ENCODE measurements around the gene PWWP2B. TPM values are rescaled to one million over a fixed set of nuclear protein-coding genes. Genes with fewer than 3 reads are reported as not detected.
"Not testable (repeated sequence)": the region's sequence is repeated elsewhere in the genome, so short reads cannot be mapped to it uniquely, and the experiment has no call there.

PWWP2B gene
- total and polyA plus RNA-seq, 7 experiments from 2014 or later = 1.5 to 22.2 (median 11.5) TPM

DNA sequence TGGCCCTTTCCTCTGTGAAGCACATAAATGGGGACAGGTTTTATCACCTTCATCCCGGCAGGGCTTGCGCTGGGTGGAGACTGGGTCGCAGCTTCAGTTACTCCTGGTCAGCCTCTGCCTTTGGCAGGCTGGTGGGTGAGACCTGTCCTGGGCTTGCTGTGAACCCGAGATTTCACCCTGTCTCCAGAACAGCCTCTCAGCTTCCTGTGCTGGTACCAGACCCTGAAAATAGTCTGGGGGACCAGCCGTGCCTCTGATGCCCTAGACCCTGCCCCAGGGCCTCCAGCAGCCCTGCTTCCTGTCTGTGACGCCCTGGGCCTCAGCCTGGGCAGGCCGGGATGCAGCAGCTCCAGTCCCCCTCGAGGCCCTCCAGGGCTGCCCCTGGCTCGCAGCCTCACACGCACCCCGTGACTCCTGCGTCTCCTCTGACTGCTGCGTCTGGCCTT is 13.2 kb upstream of the PWWP2B start:
- POLR2A ChIA-PET = no interaction called here

DNA sequence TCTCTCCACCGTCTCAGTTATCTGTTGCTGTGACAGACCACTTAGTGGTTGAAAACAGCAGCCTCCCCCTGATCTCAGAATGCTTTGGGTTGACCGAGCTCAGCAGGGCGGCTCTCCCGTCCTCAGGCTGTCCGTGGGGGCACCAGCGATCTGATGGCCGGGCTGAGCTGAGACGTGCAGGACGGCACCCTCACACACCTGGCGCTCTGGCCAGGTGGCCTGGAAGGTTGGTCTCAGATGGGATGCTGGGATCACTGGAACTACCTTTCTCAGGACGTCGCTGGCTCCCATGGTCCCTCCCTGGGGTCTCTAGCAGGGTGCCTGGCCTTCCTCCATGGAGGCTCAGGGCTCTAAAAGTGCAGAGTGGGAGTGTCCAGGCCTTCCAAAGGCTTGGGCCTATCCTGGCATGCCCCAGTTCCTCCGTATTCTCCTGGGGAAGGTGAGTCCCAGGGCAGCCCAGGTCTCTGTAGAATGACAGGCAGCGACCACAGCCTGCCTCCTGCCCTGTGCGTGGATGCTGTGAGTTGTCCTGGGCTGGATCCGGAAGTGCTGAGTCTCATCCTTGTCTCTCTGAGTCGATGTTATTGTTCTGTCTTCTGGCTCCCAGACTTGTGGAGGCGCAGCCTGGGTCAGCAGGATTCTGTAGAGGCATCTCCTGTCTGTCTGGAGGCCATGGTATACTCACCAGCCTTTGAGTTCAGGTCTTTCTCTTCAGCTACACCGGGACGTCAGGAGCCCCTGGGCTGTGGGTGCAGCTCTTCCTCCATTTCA is 12.2 kb upstream of the PWWP2B start:
- H3K4me3 Mint-ChIP-seq = no peak overlapping the region
- no peaks in the 10 kb centered on the region for H3K36me3 Mint-ChIP-seq
- POLR2A ChIA-PET = interaction anchor here (1.3 kb wide), 1 partner anchor 62 kb away, joined by 5 read pairs; no protein-coding TSS in a partner anchor
- no peak overlapping the region for H3K4me3 ChIP-seq (ENCODE audit: low read length)
- no peaks in the 10 kb centered on the region for H3K27me3 Mint-ChIP-seq
- no peak overlapping the region for H3K27ac ChIP-seq (ENCODE audit: low read depth, low read length)
- H3K36me3 ChIP-seq (ENCODE audit: control insufficient read depth in 2 of 3, insufficient read depth in 3 of 3, low read length in 3 of 3) = no peaks in the 10 kb centered on the region
- peaks cover 0 to 4% (median 0%) of the 10 kb centered on the region in 11 donors for H3K9me3 Mint-ChIP-seq
- ATAC-seq (no peak), DNase-seq (no peak)
- peaks cover 6 to 24% (median 13%) of the 10 kb centered on the region in 7 donors for H3K4me1 Mint-ChIP-seq
- no peaks in the 10 kb centered on the region for H3K27me3 ChIP-seq (ENCODE audit: control insufficient read depth in 2 of 2, insufficient read depth in 2 of 2, low read length in 2 of 2)
- H3K27ac Mint-ChIP-seq = peak overlapping the region in 6 of 9 donors; percentile 10 to 86 (median 36)
- intact Hi-C loops (cut with micrococcal nuclease) = loop anchor here in 1 of 2 donors (5.0 kb wide), 1 partner anchor 252 kb away; no protein-coding TSS in a partner anchor
- H3K9me3 ChIP-seq (ENCODE audit: control insufficient read depth in 2 of 3, low read length in 3 of 3) = no peaks in the 10 kb centered on the region
- CTCF ChIA-PET = interaction anchor here (0.7 to 1.8 kb wide), 2 partner anchors 62 to 74 kb away, joined by 3 to 6 read pairs; no protein-coding TSS in a partner anchor
- H3K4me1 ChIP-seq (ENCODE audit: control insufficient read depth in 2 of 2, insufficient read depth in 2 of 2, low read length in 2 of 2) = peaks cover 5 to 6% of the 10 kb centered on the region in 2 donors

More for the DNA sequence above, 13.2 kb upstream of the PWWP2B start:
- DNase-seq (no peak), ATAC-seq (no peak)
- H3K9me3 ChIP-seq (ENCODE audit: control insufficient read depth in 2 of 3, low read length in 3 of 3) = no peaks in the 10 kb centered on the region
- Mint-ChIP-seq H3K4me3 (no peak overlapping the region), H3K27ac (peak overlapping the region in 3 of 9 donors; percentile 28 to 56 (median 49)), H3K27me3 (peaks cover 0 to 4% (median 0%) of the 10 kb centered on the region in 5 donors), H3K4me1 (peaks cover 6 to 24% (median 13%) of the 10 kb centered on the region in 7 donors), H3K36me3 (peaks cover 0 to 4% (median 0%) of the 10 kb centered on the region in 5 donors), H3K9me3 (peaks cover 0 to 7% (median 0%) of the 10 kb centered on the region in 11 donors)
- H3K4me3 ChIP-seq (ENCODE audit: low read length) = no peak overlapping the region
- H3K27ac ChIP-seq (ENCODE audit: low read depth, low read length) = no peak overlapping the region
- H3K4me1 ChIP-seq (ENCODE audit: control insufficient read depth in 2 of 2, insufficient read depth in 2 of 2, low read length in 2 of 2) = peaks cover 5 to 6% of the 10 kb centered on the region in 2 donors
- H3K36me3 ChIP-seq (ENCODE audit: control insufficient read depth in 2 of 3, insufficient read depth in 3 of 3, low read length in 3 of 3) = no peaks in the 10 kb centered on the region
- intact Hi-C loops (cut with micrococcal nuclease) = loop anchor here in 1 of 2 donors (2.0 kb wide), 1 partner anchor 255 kb away; no protein-coding TSS in a partner anchor
- CTCF ChIA-PET = no interaction called here
- H3K27me3 ChIP-seq (ENCODE audit: control insufficient read depth in 2 of 2, insufficient read depth in 2 of 2, low read length in 2 of 2) = no peaks in the 10 kb centered on the region

GRCh38 chr10:132385389-132385667 is 11.7 kb upstream of the PWWP2B start:
- Histone ChIP-seq H3K4me1 (ENCODE audit: control insufficient read depth in 2 of 2, insufficient read depth in 2 of 2, low read length in 2 of 2) (peaks cover 5 to 6% of the 10 kb centered on the region in 2 donors), H3K27ac (ENCODE audit: low read depth, low read length) (no peak overlapping the region), H3K27me3 (ENCODE audit: control insufficient read depth in 2 of 2, insufficient read depth in 2 of 2, low read length in 2 of 2) (no peaks in the 10 kb centered on the region), H3K36me3 (ENCODE audit: control insufficient read depth in 2 of 3, insufficient read depth in 3 of 3, low read length in 3 of 3) (no peaks in the 10 kb centered on the region), H3K4me3 (ENCODE audit: low read length) (no peak overlapping the region), H3K9me3 (ENCODE audit: control insufficient read depth in 2 of 3, low read length in 3 of 3) (no peaks in the 10 kb centered on the region)
- POLR2A ChIA-PET = interaction anchor here (1.3 kb wide), 1 partner anchor 61 kb away, joined by 5 read pairs; no protein-coding TSS in a partner anchor
- CTCF ChIA-PET = interaction anchor here (0.7 to 1.8 kb wide), 3 partner anchors 62 to 74 kb away, joined by 3 to 6 read pairs (median 6); no protein-coding TSS in a partner anchor
- ATAC-seq (no peak), DNase-seq (no peak)
- Mint-ChIP-seq H3K4me3 (no peak overlapping the region), H3K4me1 (peaks cover 6 to 24% (median 13%) of the 10 kb centered on the region in 7 donors), H3K36me3 (no peaks in the 10 kb centered on the region), H3K27ac (peak overlapping the region in 7 of 9 donors; percentile 7 to 86 (median 32)), H3K9me3 (peaks cover 0 to 4% (median 0%) of the 10 kb centered on the region in 11 donors), H3K27me3 (no peaks in the 10 kb centered on the region)
- intact Hi-C loops (cut with micrococcal nuclease) = loop anchor here in 1 of 2 donors (5.0 kb wide), 1 partner anchor 252 kb away; no protein-coding TSS in a partner anchor

DNA sequence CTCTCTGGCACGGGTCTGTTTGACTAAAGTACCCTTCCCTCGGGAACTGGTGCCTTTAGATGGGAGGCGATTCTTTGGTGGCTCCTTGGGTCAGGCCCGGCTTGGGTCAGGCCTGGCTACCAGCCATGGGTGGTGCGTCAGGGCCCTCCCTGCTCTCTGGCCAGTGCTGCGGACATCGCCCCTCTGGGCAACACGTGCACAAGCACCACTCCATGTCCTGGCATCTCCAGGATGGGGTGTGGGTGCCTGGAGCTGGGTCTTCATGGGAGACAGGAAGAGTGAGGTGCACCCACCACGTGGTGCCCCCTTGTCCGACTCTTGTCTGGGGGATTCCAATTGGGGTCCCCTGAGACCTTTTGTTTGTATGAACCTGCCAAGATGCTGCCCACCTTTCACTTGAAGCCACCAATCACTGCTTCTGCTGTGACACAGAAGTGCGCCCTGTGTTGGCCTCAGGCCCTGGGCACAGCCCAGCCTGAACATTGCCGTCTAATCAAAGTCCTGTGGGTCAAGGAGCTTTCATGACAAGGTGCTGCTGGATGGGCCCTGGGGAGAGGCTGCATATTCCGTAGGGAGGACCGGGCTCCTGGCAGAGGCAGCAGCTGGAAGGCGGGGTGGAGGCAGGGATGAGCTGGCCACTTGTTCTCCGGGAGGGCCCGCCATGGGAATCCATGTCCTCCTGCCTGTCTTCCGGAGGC is 11.1 kb upstream of the PWWP2B start:
- intact Hi-C loops (cut with micrococcal nuclease) = loop anchor here in 1 of 2 donors (5.0 kb wide), 1 partner anchor 251 kb away; no protein-coding TSS in a partner anchor
- no peaks in the 10 kb centered on the region for H3K9me3 ChIP-seq (ENCODE audit: control insufficient read depth in 2 of 3, low read length in 3 of 3)
- ATAC-seq (no peak), DNase-seq (no peak)
- Mint-ChIP-seq H3K27me3 (no peaks in the 10 kb centered on the region), H3K9me3 (peaks cover 0 to 4% (median 0%) of the 10 kb centered on the region in 11 donors), H3K4me1 (peaks cover 6 to 24% (median 13%) of the 10 kb centered on the region in 7 donors), H3K36me3 (no peaks in the 10 kb centered on the region), H3K27ac (peak overlapping the region in 7 of 9 donors; percentile 7 to 82 (median 57)), H3K4me3 (peak overlapping the region in 1 of 10 donors; percentile 6)
- H3K27ac ChIP-seq (ENCODE audit: low read depth, low read length) = no peak overlapping the region
- H3K36me3 ChIP-seq (ENCODE audit: control insufficient read depth in 2 of 3, insufficient read depth in 3 of 3, low read length in 3 of 3) = no peaks in the 10 kb centered on the region
- ChIA-PET CTCF (interaction anchor here (1.6 to 1.8 kb wide), 2 partner anchors 61 to 69 kb away, joined by 6 read pairs; no protein-coding TSS in a partner anchor), POLR2A (interaction anchor here (1.3 kb wide), 1 partner anchor 61 kb away, joined by 5 read pairs; no protein-coding TSS in a partner anchor)
- no peaks in the 10 kb centered on the region for H3K27me3 ChIP-seq (ENCODE audit: control insufficient read depth in 2 of 2, insufficient read depth in 2 of 2, low read length in 2 of 2)
- peaks cover 5 to 6% of the 10 kb centered on the region in 2 donors for H3K4me1 ChIP-seq (ENCODE audit: control insufficient read depth in 2 of 2, insufficient read depth in 2 of 2, low read length in 2 of 2)
- no peak overlapping the region for H3K4me3 ChIP-seq (ENCODE audit: low read length)

DNA sequence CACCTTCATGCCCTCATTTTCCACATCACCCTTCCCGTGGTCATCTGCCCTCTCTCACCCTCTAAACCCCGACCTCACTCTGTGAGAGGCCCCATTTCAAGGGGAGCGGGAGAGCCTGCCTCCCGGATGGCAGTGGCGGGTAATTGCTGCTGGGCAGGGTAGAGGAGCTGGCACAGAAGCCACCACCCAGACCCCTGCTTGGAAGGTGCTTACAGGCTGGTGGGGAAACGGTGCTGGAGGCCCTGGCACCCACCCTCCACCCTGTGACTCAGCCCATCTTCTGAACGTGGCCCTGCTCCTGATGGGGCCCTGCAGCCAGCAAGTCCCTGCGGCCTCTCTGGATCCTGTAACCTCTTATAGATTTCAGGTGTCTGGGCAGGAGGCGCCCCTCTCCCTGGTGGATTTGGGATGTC is 10.6 kb upstream of the PWWP2B start:
- Mint-ChIP-seq H3K27me3 (no peaks in the 10 kb centered on the region), H3K27ac (peak overlapping the region in 2 of 9 donors; percentile 57 to 70), H3K4me3 (peak overlapping the region in 1 of 10 donors; percentile 31), H3K9me3 (peaks cover 0 to 4% (median 0%) of the 10 kb centered on the region in 11 donors), H3K36me3 (no peaks in the 10 kb centered on the region), H3K4me1 (peaks cover 6 to 23% (median 12%) of the 10 kb centered on the region in 7 donors)
- H3K4me3 ChIP-seq (ENCODE audit: low read length) = no peak overlapping the region
- no peaks in the 10 kb centered on the region for H3K27me3 ChIP-seq (ENCODE audit: control insufficient read depth in 2 of 2, insufficient read depth in 2 of 2, low read length in 2 of 2)
- ChIA-PET CTCF (interaction anchor here (1.6 to 1.8 kb wide), 2 partner anchors 61 to 68 kb away, joined by 6 read pairs; no protein-coding TSS in a partner anchor), POLR2A (no interaction called here)
- ATAC-seq (no peak), DNase-seq (no peak)
- H3K36me3 ChIP-seq (ENCODE audit: control insufficient read depth in 2 of 3, insufficient read depth in 3 of 3, low read length in 3 of 3) = no peaks in the 10 kb centered on the region
- H3K9me3 ChIP-seq (ENCODE audit: control insufficient read depth in 2 of 3, low read length in 3 of 3) = no peaks in the 10 kb centered on the region
- peaks cover 5 to 6% of the 10 kb centered on the region in 2 donors for H3K4me1 ChIP-seq (ENCODE audit: control insufficient read depth in 2 of 2, insufficient read depth in 2 of 2, low read length in 2 of 2)
- no peak overlapping the region for H3K27ac ChIP-seq (ENCODE audit: low read depth, low read length)
- intact Hi-C loops (cut with micrococcal nuclease) = loop anchor here in 1 of 2 donors (5.0 kb wide), 1 partner anchor 251 kb away; no protein-coding TSS in a partner anchor

- not testable (repeated sequence) for H3K36me3 ChIP-seq (ENCODE audit: control insufficient read depth in 2 of 3, insufficient read depth in 3 of 3, low read length in 3 of 3); H3K27me3 ChIP-seq (ENCODE audit: control insufficient read depth in 2 of 2, insufficient read depth in 2 of 2, low read length in 2 of 2); H3K27ac ChIP-seq (ENCODE audit: low read depth, low read length); H3K4me1 ChIP-seq (ENCODE audit: control insufficient read depth in 2 of 2, insufficient read depth in 2 of 2, low read length in 2 of 2); H3K4me3 ChIP-seq (ENCODE audit: low read length); H3K9me3 ChIP-seq (ENCODE audit: control insufficient read depth in 2 of 3, low read length in 3 of 3); DNase-seq; H3K36me3 Mint-ChIP-seq; H3K27me3 Mint-ChIP-seq; H3K9me3 Mint-ChIP-seq; ATAC-seq
- intact Hi-C loops (cut with micrococcal nuclease) = loop anchor here in 1 of 2 donors (5.0 kb wide), 1 partner anchor 250 kb away; no protein-coding TSS in a partner anchor
- ChIA-PET POLR2A (interaction anchor here (1.0 kb wide), 1 partner anchor 65 kb away, joined by 7 read pairs; no protein-coding TSS in a partner anchor), CTCF (interaction anchor here (0.7 to 1.8 kb wide), 3 partner anchors 60 to 68 kb away, joined by 6 to 12 read pairs (median 6); no protein-coding TSS in a partner anchor)
- Mint-ChIP-seq H3K4me1 (peaks cover 6 to 22% (median 9%) of the 10 kb centered on the region in 7 donors), H3K4me3 (peak overlapping the region in 1 of 10 donors; percentile 76), H3K27ac (peak overlapping the region in 3 of 9 donors; percentile 21 to 70 (median 33))
These were observed 10.1 kb upstream of the PWWP2B start for GRCh38 chr10:132386896-132387295.

All from naive thymus-derived CD4-positive, alpha-beta T cell (primary cell).